PC-3 (cell line): ENCODE results near the gene TIAM1.

Experiments used
- CTCF ChIP-seq: fragments of 300-600 bp; sonication (generic); conservative IDR thresholded peaks from 2 replicates; pipeline ENCODE4 v1.5.1; 2017; ENCODE audit warnings: antibody characterized with exemption, low read depth, mild to moderate bottlenecking, low read length
- EZH2 ChIP-seq: fragments of 300-600 bp; sonication (generic); IDR thresholded peaks from one replicate; pipeline ENCODE4 v1.6.1; 2017; ENCODE audit warnings: antibody characterized with exemption, mild to moderate bottlenecking, low read length; ENCODE audit not compliant: unreplicated experiment

DNA sequence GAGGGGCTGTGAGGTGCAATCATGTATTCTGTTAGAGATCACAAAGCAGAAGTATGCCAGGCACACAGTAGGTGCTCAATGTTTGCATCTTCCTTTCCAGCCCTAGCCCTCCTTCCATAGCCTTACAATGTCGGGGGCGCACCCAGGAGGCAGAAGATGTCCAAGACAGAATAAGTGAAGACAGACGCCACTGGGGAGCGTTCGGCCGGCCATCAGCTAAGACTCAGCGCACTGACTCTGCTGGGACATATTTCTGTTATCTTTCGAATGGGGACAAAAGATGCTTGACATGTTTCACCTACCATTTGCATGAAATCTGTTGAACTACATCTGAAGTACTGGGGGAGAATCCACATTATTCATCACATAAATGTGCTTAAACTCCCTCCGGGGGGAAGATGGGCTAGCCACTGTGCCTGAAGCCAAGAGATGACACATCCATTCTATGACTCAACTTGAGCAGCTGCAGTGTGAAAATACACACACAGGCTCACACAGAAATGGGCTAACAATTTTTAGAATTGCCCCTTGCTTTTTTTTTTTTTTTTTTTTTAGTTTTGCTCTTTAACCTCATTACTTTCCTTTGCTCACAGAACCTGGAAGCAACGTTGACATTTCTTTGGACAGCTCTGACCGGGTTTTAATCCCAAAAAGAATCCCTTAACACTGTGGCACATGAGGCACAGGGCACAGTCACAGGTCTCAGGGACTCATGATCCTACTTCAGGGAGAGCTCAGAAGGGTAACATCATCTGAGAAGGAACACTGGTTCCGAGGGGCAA lies 7.9 kb downstream of the TIAM1 start:
- TF ChIP-seq CTCF (no peak), EZH2 (no peak)
